Left ventricle myocardium inferior (tissue), 1 donor: ENCODE measurements around the gene NAPSA. TPM values are rescaled to one million over a fixed set of nuclear protein-coding genes. Genes with fewer than 3 reads are reported as not detected.

Experiments used
- DNase-seq: peaks from one replicate; pipeline ENCODE4 v3.0.0-alpha.2; 2020
- H3K27ac ChIP-seq: fragments of 200-600 bp; replicated peaks from 2 replicates; pipeline ENCODE4 v1.8.0; 2021
- H3K27me3 ChIP-seq: fragments of 200-600 bp; 2 replicates; pipeline ENCODE4 v1.8.0; 2021; ENCODE audit warnings: low read depth
- H3K36me3 ChIP-seq: fragments of 200-600 bp; 2 replicates; pipeline ENCODE4 v1.8.0; 2021
- H3K4me1 ChIP-seq: fragments of 200-600 bp; 2 replicates; pipeline ENCODE4 v1.8.0; 2021
- H3K4me3 ChIP-seq: fragments of 200-600 bp; 2 replicates; pipeline ENCODE4 v1.8.0; 2021; ENCODE audit warnings: mild to moderate bottlenecking, moderate library complexity
- H3K9me3 ChIP-seq: fragments of 200-600 bp; replicated peaks from 2 replicates; pipeline ENCODE4 v1.8.0; 2021
- intact Hi-C: fragments of 100-400 bp; cut with micrococcal nuclease; formaldehyde crosslinking; loops from one replicate; pipeline ENCODE4 v1.11.0; 2022
- total RNA-seq: library from RNA; stranded (reverse); fragmentation: NEBNext Ultra II Directional; extraction: Animal tissue kit (Norgen Biotek cat#: 25700); gene quantifications from one replicate; pipeline ENCODE4 v1.2.1, GENCODE V29; 2021
- TF ChIP-seq, protein P1 (sequence below): fragments of 200-600 bp; IDR thresholded peaks from 2 replicates; pipeline ENCODE4 v1.8.0; 2021; ENCODE audit warnings: antibody characterized with exemption, mild to moderate bottlenecking, borderline replicate concordance
- donor health status: DM: no; HTN: yes; CAD: no; lungs with severe emphysema.

The NAPSA gene
- total RNA-seq, 1 donor from 2014 or later, result 0.05 TPM

DNA sequence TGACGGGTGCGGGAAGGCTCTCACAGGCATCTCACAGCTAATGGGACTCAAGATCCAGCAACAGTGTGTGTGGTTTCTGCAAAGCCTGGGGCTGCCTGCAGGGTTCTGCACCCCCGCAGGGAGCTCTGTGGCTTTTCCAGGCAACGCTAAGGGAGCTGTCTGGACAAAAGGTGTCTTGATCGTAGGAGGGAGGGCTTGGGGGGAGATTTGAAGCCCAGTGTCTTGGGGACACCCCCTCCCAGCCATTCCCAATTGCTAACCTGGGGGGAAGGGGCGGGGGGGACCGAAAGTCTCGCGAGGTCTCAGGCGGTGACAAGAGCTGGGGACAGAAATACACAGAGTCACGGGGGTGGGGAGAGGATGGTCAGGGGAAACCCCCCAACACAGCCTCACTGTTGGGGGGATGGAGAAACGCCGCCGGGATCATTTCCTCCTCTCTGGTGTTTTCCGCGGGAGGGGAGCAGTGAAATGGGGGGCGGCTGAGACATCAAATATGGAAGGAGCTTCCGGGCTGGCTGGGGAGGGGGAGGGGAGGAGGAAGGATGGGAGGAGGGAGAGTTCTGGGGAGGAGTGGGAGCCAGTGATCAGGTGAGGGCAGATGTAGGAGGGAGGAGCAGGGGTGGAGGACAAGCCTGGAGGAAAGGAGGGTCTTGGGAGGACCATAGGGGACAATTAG lies 49.5 kb downstream of the NAPSA start:
- intact Hi-C loops, result no loop called here

GRCh38 chr19:50314724-50315708 lies 50.4 kb downstream of the NAPSA start:
- intact Hi-C loops, result no loop called here
- peaks cover 95% of the 10 kb centered on the region for H3K27me3 ChIP-seq
- H3K4me1 ChIP-seq, result peaks cover 9% of the 10 kb centered on the region
- peak overlapping the region; percentile 36 for H3K4me3 ChIP-seq
- H3K9me3 ChIP-seq, result no peaks in the 10 kb centered on the region
- TF ChIP-seq, protein P1, sequence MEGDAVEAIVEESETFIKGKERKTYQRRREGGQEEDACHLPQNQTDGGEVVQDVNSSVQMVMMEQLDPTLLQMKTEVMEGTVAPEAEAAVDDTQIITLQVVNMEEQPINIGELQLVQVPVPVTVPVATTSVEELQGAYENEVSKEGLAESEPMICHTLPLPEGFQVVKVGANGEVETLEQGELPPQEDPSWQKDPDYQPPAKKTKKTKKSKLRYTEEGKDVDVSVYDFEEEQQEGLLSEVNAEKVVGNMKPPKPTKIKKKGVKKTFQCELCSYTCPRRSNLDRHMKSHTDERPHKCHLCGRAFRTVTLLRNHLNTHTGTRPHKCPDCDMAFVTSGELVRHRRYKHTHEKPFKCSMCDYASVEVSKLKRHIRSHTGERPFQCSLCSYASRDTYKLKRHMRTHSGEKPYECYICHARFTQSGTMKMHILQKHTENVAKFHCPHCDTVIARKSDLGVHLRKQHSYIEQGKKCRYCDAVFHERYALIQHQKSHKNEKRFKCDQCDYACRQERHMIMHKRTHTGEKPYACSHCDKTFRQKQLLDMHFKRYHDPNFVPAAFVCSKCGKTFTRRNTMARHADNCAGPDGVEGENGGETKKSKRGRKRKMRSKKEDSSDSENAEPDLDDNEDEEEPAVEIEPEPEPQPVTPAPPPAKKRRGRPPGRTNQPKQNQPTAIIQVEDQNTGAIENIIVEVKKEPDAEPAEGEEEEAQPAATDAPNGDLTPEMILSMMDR, result no peak
- no peaks in the 10 kb centered on the region for H3K36me3 ChIP-seq
- H3K27ac ChIP-seq, result no peak overlapping the region
- no peak for DNase-seq

More for the DNA sequence above, 49.5 kb downstream of the NAPSA start:
- Histone ChIP-seq H3K27ac (no peak overlapping the region), H3K4me1 (peaks cover 9% of the 10 kb centered on the region), H3K36me3 (no peaks in the 10 kb centered on the region), H3K4me3 (peak overlapping the region; percentile 36), H3K9me3 (no peaks in the 10 kb centered on the region), H3K27me3 (peaks cover 86% of the 10 kb centered on the region)
- TF ChIP-seq, protein P1, result no peak
- DNase-seq, result no peak

DNA sequence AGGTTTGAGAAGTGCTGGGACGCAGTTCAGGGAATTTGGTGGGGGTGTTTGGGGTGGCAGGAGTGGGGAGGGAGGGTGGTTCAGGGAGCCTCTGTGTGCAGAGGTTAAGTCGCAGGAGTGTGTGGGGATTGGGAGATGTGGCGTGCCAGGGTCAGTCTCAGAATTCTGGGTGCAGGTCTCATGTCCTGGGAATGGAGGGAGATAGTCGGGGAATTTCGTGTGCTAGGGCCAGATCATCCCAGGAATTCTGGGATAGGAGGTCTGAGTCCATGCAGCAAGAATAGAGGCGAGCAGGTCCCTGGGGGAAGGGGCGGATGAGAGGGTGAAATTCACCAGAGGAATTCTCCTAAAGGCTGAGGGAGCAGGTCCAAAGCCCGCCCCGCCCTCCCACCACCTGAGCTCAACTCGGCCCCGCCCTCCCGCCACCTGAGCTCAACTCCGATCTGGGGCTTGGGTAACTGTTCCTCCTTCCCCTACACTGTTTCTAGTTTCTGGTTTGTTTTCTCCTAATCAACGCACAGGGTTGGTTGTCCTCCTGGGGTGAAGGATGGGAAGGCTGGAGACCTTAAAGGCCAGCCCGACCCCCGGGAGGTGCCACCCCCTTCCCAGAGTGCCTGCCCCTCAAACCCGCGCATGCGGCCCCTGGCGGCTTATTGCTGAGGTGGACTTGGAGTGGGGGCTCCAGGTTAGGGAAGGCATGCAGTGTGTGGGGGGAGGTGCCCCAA lies 51.5 kb downstream of the NAPSA start:
- H3K4me3 ChIP-seq, result no peak overlapping the region
- H3K27me3 ChIP-seq, result peaks cover 91% of the 10 kb centered on the region
- H3K9me3 ChIP-seq, result no peaks in the 10 kb centered on the region
- TF ChIP-seq, protein P1, result no peak
- H3K27ac ChIP-seq, result no peak overlapping the region
- peaks cover 9% of the 10 kb centered on the region for H3K4me1 ChIP-seq
- intact Hi-C loops, result no loop called here
- no peaks in the 10 kb centered on the region for H3K36me3 ChIP-seq
- no peak for DNase-seq

DNA sequence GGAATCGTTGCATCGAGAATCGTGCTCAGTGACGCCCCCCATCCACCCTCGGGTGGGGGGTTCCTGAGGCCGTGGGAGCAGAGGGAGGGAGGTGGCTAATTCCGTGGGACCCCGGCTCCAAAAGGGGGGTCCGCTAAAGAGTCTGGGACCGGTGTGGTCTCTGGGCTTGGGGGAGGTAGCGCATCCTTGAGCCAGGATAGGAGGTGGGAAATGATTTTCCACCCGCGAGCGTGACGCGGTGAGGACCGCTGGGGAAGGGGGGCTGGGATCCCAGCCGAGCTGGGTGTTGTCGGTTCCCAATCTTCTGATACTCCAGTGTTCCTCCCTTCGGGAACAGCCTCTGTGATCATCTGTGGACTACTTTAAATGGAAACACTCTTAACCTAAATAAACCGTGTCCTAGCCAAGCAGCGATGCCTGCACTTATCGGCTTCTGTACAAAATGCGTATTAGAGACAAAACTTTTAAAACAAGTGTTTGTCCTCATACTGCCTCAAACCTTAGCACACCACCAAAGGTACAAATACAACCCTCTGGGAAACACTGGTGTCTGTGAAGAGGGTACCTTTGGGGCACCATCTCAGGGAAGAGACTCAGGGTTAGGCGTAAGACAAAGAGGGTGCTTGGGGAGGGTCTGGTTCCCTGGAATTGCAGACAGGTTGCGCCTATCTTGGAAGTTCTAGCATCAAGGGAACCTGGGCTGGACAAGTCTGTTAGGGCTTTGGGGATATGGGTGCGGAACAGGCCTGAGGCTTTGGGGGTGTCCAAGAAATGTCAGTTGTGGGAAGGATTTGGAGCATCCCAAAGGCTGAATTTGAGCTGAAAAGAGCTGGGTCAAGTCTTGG lies 52.2 kb downstream of the NAPSA start:
- Histone ChIP-seq H3K36me3 (no peaks in the 10 kb centered on the region), H3K4me3 (peak overlapping the region; percentile 36), H3K27me3 (peaks cover 85% of the 10 kb centered on the region), H3K9me3 (no peaks in the 10 kb centered on the region), H3K27ac (no peak overlapping the region), H3K4me1 (peaks cover 9% of the 10 kb centered on the region)
- no peak for DNase-seq
- TF ChIP-seq, protein P1, result no peak
- intact Hi-C loops, result no loop called here
